Activated T-cell treated with anti-CD3 and anti-CD28 coated beads for 4 hours (primary cell): ENCODE data around the gene TGFB1I1.
"Not testable (repeated sequence)": the region's sequence is repeated elsewhere in the genome, so short reads cannot be mapped to it uniquely, and the experiment has no call there.

Source experiments
- DNase-seq: peaks from one replicate; pipeline ENCODE4 v3.0.0-alpha.2; 2020

Gene TGFB1I1

DNA sequence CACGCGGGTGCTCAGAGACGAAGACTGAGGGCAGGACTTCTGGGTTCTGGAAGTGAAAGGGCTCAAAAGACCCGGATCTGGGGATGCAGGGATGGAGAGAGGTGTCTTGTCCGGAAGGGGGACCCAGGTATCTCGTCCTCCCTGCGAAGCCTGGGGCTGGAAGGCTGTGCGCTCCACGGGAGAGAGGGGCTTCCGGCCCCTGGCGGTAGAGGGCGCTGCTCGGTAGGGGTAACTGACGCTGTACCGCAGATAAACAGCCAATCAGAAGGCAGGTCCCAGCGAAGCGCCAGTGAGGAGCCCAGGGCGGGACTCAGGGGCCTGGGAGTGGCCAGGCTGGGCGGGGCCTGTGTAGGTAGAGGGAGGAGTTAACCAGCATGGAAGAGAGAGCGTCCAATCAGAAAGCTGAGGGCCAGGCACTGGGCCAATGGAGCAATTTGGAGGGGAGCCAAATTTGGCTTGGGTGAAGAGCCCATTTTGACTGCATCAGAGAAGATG, 804 bp downstream of the TGFB1I1 start:
- no peak for DNase-seq

- DNase-seq: no peak
These were observed 1.5 kb downstream of the TGFB1I1 start for GRCh38 chr16:31473264-31473984.

DNA sequence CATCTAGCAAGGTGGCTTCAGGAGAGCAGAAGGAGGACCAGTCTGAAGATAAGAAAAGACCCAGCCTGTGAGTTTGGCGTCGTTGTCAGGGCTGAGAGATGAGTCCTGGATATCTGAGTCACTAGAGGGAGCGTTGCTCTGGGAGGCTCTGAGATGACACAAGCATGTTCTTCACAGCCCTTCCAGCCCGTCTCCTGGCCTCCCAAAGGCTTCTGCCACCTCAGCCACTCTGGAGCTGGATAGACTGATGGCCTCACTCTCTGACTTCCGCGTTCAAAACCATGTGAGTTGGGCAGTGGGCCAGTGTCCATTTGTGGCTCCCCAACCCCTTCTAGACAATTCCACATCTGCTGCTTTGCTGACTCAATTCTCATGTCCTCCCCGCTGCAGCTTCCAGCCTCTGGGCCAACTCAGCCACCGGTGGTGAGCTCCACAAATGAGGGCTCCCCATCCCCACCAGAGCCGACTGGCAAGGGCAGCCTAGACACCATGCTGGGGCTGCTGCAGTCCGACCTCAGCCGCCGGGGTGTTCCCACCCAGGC, 2.3 kb downstream of the TGFB1I1 start:
- DNase-seq: no peak

DNA sequence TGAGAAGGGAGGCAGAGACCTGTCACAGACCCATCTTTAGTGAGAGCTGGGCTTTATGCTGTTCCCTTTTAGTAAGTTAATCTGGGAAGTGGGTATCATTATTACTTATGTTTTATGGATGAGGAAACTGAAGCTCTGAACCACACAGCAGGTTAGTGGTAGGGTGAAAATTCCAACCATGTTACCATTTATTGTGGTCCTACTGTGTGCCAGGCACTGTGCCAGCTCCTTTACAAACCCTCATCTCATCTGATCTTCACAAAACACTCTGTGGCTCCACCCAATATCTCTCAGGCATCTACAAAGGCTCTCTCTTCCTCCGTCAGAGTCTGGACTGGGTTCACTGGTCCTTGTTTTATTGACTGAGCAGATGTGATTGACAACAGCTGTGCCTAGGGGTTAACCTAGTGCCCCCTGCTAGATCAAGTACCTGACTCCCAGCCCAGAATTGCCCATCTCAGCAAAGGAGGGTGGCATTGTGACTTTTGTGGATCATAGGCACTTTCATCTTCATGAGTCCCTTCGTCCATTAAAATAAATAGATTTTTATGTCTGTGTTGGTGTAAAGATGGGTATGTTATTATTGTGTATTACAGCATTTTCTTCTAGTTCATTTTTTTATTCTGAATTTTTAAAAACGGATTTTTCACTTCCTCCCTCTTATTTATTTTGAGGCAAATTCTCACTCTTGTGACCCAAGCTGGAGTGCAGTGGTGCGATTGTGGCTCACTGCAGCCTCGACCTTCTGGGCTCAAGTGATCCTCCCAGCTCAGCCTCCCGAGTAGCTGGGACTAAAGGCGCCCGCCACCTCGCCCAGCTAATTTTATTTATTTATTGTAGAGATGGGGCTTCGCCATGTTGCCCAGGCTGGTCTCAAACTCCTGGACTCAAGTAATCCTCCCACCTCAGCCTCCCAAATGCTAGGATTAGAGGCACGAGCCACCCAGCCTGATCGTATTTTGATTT, 3.1 kb downstream of the TGFB1I1 start:
- no peak for DNase-seq

DNA sequence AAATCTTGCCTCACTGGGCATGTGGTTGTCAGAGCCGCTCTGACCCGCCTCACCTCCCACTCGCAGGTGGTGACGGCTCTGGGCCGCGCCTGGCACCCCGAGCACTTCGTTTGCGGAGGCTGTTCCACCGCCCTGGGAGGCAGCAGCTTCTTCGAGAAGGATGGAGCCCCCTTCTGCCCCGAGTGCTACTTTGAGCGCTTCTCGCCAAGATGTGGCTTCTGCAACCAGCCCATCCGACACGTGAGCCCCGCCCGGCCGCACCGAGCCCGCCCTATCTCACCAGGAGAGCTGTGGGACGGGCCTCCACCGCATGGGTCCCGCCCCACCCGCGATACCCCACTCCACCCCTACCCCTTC, 4.0 kb downstream of the TGFB1I1 start:
- no peak for DNase-seq

DNA sequence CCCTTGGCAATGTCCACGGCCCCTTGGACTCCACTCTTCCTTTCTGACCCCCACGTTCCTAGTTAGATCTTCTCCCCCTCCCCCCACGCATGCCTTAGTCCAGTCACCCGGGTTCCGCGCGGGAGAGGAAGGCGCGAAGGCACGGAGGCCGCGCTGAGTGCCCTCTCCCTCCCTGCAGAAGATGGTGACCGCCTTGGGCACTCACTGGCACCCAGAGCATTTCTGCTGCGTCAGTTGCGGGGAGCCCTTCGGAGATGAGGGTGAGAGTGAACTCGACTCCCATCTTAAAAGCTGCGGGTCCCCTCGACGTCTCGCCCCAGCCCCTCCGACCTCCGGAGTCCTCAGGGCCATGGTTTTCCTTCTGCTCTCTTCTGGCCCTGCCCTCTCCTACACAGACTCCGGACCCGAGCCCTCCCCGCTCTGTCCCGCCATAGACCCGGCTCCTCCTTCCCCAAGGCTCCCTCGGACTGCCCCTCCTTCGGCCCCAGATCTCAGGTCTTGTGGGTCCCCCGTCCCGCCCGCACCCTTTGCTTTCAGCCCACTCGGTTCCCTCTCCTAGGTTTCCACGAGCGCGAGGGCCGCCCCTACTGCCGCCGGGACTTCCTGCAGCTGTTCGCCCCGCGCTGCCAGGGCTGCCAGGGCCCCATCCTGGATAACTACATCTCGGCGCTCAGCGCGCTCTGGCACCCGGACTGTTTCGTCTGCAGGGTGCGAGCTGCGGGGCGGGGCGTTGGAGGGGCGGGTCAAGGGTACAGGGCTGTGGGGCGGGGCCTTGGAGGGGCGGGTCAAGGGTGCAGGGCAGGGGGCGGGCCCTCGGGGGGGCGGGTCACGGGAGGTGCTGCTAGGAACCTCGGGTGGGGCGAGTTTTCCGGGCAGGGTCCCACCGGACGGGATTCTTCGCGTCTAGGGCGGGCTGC, 4.6 kb downstream of the TGFB1I1 start:
- peak; percentile 87 for DNase-seq

DNA sequence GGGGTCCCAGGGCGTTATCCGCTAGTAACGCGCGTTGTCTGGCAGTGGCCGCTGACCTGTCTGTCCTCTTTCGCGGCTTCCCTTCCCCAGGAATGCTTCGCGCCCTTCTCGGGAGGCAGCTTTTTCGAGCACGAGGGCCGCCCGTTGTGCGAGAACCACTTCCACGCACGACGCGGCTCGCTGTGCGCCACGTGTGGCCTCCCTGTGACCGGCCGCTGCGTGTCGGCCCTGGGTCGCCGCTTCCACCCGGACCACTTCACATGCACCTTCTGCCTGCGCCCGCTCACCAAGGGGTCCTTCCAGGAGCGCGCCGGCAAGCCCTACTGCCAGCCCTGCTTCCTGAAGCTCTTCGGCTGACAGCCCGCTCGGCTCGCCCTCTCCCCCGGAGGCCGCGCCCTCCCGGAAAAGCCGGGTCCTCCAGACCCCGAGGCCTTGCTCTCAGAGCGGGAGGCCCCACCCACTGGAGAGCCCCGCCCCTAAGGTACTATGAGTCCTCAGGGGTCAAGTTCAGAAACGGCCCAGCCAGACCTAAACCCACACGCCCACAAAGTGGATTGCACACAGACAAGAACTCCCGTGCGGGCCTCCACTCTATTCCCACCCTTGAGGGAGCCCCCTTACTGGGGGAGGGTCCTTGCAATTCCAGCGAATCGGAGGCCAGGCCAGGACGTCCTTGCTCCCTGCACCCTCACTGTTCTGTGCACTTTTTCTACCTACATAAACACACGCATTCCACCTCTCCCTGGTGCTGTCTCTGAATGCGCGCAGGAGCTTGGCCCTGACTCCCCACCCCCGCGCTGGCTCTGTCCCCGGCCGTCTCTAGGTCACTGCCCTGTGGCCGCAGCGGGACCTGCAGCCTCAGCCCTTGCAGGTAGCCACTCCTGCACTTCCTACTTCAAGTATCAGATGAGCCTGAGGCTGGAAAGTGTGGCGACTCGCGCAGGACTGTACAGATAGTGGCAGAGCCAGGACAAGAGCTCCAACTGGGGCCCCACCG, 5.6 kb downstream of the TGFB1I1 start:
- DNase-seq: no peak

DNA sequence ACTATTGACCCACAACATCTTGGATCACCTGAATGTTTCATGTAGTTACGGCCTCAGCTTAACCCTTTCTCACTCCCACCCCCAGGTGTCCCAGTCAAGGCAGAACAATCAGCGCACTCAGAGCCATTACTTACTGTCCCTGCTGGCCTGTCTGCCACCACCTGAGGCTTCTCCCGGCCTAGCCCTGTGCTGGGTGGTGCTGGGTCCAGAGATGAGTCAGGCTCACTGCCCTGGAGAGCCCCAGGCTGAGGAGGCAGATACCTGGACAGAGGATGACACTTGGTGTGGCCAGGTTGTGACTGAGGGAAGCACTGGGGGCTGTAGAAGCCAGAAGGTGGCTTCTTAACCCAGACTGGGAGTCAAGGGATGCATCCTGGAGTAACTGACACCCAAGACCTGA, 7.0 kb downstream of the TGFB1I1 start:
- DNase-seq: no peak

- no peak for DNase-seq
These were observed 7.8 kb downstream of the TGFB1I1 start for GRCh38 chr16:31479751-31480150.

DNA sequence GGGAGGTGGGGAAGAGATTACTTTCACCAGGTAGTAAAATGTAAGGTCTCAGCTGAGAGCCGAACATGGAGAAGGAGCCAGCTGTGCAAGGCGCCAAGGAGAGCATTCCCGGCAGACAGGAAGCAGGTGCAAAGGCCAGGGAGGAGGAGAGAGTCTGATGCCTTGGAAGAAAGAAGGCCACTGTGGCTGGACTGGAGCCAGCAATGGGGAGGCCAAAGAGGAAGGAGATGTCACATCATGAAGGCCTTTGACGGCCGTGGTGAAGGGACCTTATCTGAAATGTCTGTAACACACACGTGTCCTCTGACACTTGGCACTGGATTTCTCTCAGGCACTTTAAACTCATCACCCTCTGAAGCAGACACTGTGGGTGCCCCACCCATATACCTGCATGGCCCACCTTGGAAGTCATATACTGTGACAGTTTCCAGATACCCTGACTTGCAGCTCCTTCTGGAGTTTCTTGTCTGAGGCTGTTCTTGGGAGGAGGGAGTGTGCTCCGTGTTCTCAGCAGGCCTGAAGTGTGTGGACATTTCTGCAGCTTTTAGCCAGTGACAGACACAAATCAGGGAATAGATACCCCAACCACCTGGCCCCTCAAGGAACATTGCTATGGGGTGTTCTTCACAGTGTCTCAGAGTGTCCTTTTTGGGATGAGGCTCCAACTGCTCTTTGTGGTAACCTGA, 9.0 kb downstream of the TGFB1I1 start:
- no peak for DNase-seq

DNA sequence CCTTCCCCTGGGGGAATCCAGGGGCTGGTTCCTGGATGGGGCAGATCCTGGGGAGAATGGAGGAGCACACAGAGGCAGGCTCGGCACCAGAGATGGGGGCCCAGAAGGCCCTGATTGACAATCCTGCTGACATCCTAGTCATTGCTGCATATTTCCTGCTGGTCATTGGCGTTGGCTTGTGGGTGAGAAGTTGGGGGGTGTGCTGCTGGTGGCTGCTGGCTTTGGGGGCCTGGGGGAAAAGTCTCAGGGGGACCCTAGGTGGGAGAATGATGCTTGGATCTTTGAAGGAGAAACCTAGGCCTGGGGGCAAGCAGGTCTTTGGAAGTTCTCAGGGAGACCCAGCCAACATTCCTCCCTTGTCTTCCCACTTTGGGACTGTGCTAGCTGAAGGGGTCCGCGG, 11.1 kb downstream of the TGFB1I1 start, which contains the start of gene SLC5A2:
Gene SLC5A2 (plus strand): TSS at position 43 of the 400 bp plus-strand sequence. CDS start 14 bp downstream, at position 57.
- DNase-seq: no peak

- not testable (repeated sequence) for DNase-seq
These were observed 12.1 kb downstream of the TGFB1I1 start for GRCh38 chr16:31484048-31484447.

- DNase-seq: no peak
These were observed 12.7 kb downstream of the TGFB1I1 start for GRCh38 chr16:31484491-31485171.

GRCh38 chr16:31485571-31485970, 13.6 kb downstream of the TGFB1I1 start:
- no peak for DNase-seq

DNA sequence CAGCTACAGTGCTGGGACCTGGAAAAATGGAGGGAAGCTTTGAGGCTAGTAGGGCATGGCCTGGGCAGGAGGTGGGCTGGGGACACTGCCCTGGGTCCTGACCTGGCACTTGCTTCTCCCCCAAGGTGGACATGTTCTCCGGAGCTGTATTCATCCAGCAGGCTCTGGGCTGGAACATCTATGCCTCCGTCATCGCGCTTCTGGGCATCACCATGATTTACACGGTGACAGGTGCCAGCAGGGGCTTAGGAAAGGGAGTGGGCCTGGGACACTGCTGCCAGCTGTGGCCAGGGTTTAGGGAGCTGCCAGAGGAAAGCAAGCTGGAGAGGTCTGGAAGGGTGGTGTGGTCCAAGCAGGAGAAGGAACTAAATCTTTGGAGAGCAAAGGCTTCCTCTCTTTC, 14.1 kb downstream of the TGFB1I1 start:
- DNase-seq: no peak

- no peak for DNase-seq
These were observed 15.2 kb downstream of the TGFB1I1 start for GRCh38 chr16:31487071-31487719.

DNA sequence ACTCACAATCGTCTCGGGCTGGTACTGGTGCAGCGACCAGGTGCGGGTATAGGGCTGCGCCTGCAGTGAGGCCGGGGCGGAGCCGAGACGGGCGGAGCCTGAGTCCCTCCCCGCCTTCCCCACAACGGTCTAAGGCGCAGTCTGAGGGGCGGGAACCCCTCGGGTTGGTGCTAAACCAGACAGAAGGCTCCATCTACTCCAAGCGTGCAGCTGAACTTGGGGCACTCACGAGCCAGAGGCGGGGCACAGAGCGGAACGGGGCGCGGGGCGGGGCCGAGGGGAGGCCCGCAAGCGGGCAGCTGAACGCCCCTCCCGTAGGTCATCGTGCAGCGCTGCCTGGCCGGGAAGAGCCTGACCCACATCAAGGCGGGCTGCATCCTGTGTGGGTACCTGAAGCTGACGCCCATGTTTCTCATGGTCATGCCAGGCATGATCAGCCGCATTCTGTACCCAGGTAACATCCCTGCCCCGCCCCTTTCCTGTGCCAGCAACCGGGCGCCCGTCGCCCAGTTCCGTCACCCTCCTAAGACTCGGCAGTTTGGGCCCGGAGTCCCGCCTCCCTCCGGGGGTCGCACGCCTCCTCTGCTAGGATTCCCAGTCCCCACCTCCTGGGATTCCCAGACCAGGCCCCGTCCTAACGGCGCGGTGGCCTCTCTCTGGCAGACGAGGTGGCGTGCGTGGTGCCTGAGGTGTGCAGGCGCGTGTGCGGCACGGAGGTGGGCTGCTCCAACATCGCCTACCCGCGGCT, 15.9 kb downstream of the TGFB1I1 start:
- DNase-seq: peak; percentile 52

GRCh38 chr16:31488468-31489297, 16.7 kb downstream of the TGFB1I1 start:
- DNase-seq: no peak
